Pancreas (tissue), 10 donors: Measurements from ENCODE around the gene STAT5B. TPM values are rescaled to one million over a fixed set of nuclear protein-coding genes. Genes with fewer than 3 reads are reported as not detected.

Experiments used
- ATAC-seq, 4 donors: fragments of 200-7000 bp; cut with Tn5 transposase; one replicate each; pipeline versions ENCODE4 v1.8.0 to v1.9.1; 2020; ENCODE audit warnings: mild to moderate bottlenecking in 4 of 4, moderate library complexity in 4 of 4
- DNase-seq, 6 donors: peaks; one replicate each; pipeline ENCODE4 v3.0.0-alpha.2; 2020
- FAIRE-seq: peaks from 2 replicates; lab custom pipeline; 2012; peaks lifted over from hg19 to GRCh38; lab: Jason Lieb, UNC
- H3K27ac ChIP-seq, 4 donors: fragments of 200-600 bp; sonication (generic); 1 replicate in 3 of 4; 2 replicates in 1 of 4; pipeline versions ENCODE4 v1.5.0 to v1.8.0; 2020
- H3K27me3 ChIP-seq, 4 donors: fragments of 200-600 bp; one replicate each; pipeline ENCODE4 v1.8.0; 2021
- H3K36me3 ChIP-seq, 3 donors: fragments of 200-600 bp; sonication (generic) in 1 of 3; one replicate each; pipeline versions ENCODE4 v1.5.0 to v1.8.0; 2020 to 2021
- H3K4me1 ChIP-seq, 3 donors: fragments of 200-600 bp; one replicate each; pipeline ENCODE4 v1.8.0; 2021
- H3K4me3 ChIP-seq, 4 donors: fragments of 200-600 bp; sonication (generic) in 2 of 4; one replicate each; pipeline versions ENCODE4 v1.5.0 to v1.8.0; 2020 to 2021
- H3K9me3 ChIP-seq, 4 donors: fragments of 200-600 bp; one replicate each; pipeline ENCODE4 v1.8.0; 2021
- CTCF ChIP-seq, 4 donors: fragments of 200-600 bp; sonication (generic) in 3 of 4; IDR thresholded peaks; one replicate each; pipeline versions ENCODE4 v1.5.0 to v1.8.0; 2021; ENCODE audit warnings: antibody characterized with exemption in 4 of 4
- WGBS, 2 donors: extraction: QIAGEN DNeasy Blood & Tissue Kit; methylation state at CpG; one replicate each; pipeline ENCODE4 v1.1.7; 2013; 5-methylcytosine and 5-hydroxymethylcytosine counted together
- intact Hi-C, 3 donors: fragments of 100-400 bp; cut with DNase I; formaldehyde crosslinking; loops; one replicate each; pipeline versions ENCODE4 v1.11.1 to v1.14.2; 2022
- polyA plus RNA-seq, 2 donors: library from polyadenylated mRNA; stranded (reverse); fragments of 200-250 nt; gene quantifications; one replicate each; pipeline ENCODE4 v1.2.3, GENCODE V29; 2013
- total RNA-seq, 6 donors: library from RNA; stranded (reverse); fragmentation: NEBNext Ultra II Directional in 4 of 6; extraction: Animal tissue kit (Norgen Biotek cat#: 25700) in 4 of 6; gene quantifications; one replicate each; pipeline versions ENCODE4 v1.2.1 to v1.2.4, GENCODE V29; 2021 to 2023
- donor health status: healthy with polysubstance abuse.
- donor health status: DM: no; HTN: no; CAD: no; lungs with moderate emphysema.
- donor health status: DM: no; HTN: no; CAD: no.
- donor health status: control.
- donor health status: control.
- donor health status: Bipolar disorder and iron deficiency.
- donor health status: DM: yes; HTN: yes; CAD: no.
- donor health status: DM: no; HTN: no; CAD: no.
- donor health status: DM: no; HTN: no; CAD: no.
- donor health status: DM: yes; HTN: yes; CAD: no.

The STAT5B gene
- total and polyA plus RNA-seq, 8 donors: 17.9 to 27.5 (median 24.1) TPM

DNA sequence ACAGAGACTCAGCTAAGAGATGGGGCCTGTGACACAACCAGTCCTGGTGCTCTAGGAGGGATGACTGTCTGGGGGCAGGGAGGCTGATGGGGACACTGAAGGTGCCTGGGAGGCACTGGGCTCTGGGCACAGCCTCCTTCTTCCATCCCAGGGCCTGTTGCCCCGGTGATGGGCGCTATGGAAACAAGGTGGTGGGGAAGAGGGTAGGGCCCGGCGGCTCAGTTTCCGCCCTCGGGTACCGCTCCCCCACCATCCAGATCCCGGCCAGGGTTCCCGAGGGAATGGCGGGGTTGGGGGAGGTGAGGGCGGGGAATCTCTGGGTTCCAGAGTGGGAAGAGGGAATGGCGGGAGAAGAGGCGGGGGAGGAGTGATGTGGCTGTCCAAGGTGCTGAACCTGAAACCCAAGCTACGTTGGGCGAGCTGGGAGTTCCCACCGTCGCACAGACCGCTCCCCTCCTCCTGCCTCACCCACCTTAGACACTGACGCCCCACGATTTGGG is 96.2 kb downstream of the STAT5B start:
- no peaks in the 10 kb centered on the region for H3K9me3 ChIP-seq
- intact Hi-C loops: no loop called here
- no peak for FAIRE-seq
- H3K36me3 ChIP-seq: no peaks in the 10 kb centered on the region
- no peak for TF ChIP-seq CTCF (IDR thresholded peaks at IDR 0.05)
- peaks cover 0 to 7% (median 6%) of the 10 kb centered on the region in 3 donors for H3K4me1 ChIP-seq
- ATAC-seq: peak; percentile 21 to 53 (median 39)
- H3K27me3 ChIP-seq: no peaks in the 10 kb centered on the region
- DNase-seq: peak in 5 of 6 donors; percentile 47 to 81 (median 60)
- 17 to 21% methylated on average over 16 to 20 of the region's 20 CpGs for WGBS, 2 donors
- H3K27ac ChIP-seq: no peak overlapping the region
- no peak overlapping the region for H3K4me3 ChIP-seq

DNA sequence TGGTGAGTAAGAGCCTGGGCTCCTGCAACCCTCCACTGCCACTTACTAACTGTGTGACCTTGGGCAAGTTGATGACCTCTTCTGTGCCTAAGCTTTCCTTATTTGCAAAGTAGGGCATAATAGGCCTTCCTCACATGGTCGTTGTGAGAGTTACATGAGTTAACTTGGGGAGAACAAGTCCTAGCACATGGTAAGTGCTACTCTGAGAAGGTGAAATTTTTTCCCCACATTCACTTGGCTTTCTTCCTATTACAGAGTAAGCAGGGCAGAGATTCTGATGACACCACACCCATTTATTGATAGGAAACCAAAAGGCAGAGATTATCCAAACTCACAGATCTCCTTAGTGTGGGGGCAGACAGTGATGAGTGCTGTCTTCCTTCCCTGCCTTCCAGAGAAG is 96.9 kb downstream of the STAT5B start:
- DNase-seq (no peak), FAIRE-seq (no peak), ATAC-seq (no peak)
- TF ChIP-seq CTCF (IDR thresholded peaks at IDR 0.05): no peak
- H3K9me3 ChIP-seq: no peaks in the 10 kb centered on the region
- H3K36me3 ChIP-seq: no peaks in the 10 kb centered on the region
- intact Hi-C loops: no loop called here
- 10 to 15% methylated on average over 1 of the region's 1 CpG for WGBS, 2 donors
- no peak overlapping the region for H3K4me3 ChIP-seq
- peaks cover 0 to 7% (median 6%) of the 10 kb centered on the region in 3 donors for H3K4me1 ChIP-seq
- H3K27me3 ChIP-seq: no peaks in the 10 kb centered on the region
- H3K27ac ChIP-seq: no peak overlapping the region

- H3K9me3 ChIP-seq: no peaks in the 10 kb centered on the region
- no peak overlapping the region for H3K4me3 ChIP-seq
- intact Hi-C loops: no loop called here
- TF ChIP-seq CTCF (IDR thresholded peaks at IDR 0.05): no peak
- no peak for ATAC-seq
- FAIRE-seq: no peak
- no peak for DNase-seq
- H3K36me3 ChIP-seq: no peaks in the 10 kb centered on the region
- peaks cover 0 to 7% (median 6%) of the 10 kb centered on the region in 3 donors for H3K4me1 ChIP-seq
- H3K27me3 ChIP-seq: no peaks in the 10 kb centered on the region
- no peak overlapping the region for H3K27ac ChIP-seq
- 20 to 24% methylated on average over 14 of the region's 14 CpGs for WGBS, 2 donors
Measured at GRCh38 chr17:42178817-42179216, 97.4 kb downstream of the STAT5B start.

DNA sequence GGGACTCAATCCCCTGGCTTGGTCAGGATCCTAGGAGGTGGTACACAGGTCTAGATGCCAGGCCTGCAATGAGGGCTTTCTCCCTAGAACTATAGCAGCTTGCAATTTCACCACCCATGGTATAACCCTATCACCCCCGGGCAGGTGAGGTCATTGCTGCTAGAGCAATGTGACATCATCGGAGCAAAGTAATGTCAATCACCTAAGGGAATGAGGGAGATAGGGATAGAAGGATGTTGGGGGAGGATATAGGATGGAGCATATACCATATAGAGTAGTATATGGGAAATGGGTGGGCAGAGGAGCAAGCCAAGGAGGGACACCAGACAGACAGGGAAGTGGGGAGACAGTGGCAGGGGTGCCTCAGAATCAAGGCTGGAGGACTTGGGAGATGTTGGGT is 98.5 kb downstream of the STAT5B start:
- no peak for TF ChIP-seq CTCF (IDR thresholded peaks at IDR 0.05)
- no peak for FAIRE-seq
- 72 to 81% methylated on average over 2 of the region's 2 CpGs for WGBS, 2 donors
- peaks cover 0 to 6% (median 3%) of the 10 kb centered on the region in 3 donors for H3K4me1 ChIP-seq
- no peak overlapping the region for H3K4me3 ChIP-seq
- ATAC-seq: no peak
- no peak overlapping the region for H3K27ac ChIP-seq
- no peaks in the 10 kb centered on the region for H3K36me3 ChIP-seq
- H3K9me3 ChIP-seq: no peaks in the 10 kb centered on the region
- intact Hi-C loops: no loop called here
- H3K27me3 ChIP-seq: no peaks in the 10 kb centered on the region
- no peak for DNase-seq

DNA sequence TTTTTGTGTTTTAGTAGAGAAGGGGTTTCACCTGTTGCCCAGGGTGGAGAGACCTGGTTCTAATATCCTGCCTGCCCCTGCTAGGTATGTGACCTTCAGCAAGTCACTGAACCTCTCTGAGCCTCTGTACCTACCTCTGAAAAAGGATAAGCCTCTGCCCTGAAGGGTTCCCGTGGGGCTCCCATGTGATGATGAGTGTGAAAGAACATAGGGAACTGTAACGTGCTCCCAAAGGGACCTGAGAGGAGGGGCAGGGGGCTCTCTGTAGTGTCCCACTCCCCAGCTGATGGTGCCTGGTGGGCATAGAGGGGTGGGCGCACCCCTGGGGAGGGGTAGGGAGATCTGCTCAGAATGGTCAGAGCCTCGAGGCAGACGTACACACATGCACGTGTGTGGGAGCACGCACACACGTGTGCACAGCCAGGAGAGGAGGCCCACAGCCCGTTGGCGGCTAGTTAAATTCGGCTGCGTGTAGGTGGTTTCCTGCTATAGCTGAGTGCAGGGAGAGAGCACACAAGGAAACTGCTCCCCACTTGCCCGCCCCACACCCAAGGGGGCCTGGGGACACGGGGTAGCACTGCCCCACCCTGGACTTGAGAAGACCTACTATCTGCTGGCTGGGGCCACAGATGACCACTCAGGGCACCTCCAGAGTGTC is 101.9 kb downstream of the STAT5B start:
- H3K27me3 ChIP-seq: no peaks in the 10 kb centered on the region
- no peaks in the 10 kb centered on the region for H3K4me1 ChIP-seq
- H3K9me3 ChIP-seq: no peaks in the 10 kb centered on the region
- no peak for ATAC-seq
- no peak overlapping the region for H3K27ac ChIP-seq
- FAIRE-seq: no peak
- intact Hi-C loops: no loop called here
- TF ChIP-seq CTCF (IDR thresholded peaks at IDR 0.05): no peak
- no peaks in the 10 kb centered on the region for H3K36me3 ChIP-seq
- H3K4me3 ChIP-seq: no peak overlapping the region
- no peak for DNase-seq
- 63 to 68% methylated on average over 14 of the region's 14 CpGs for WGBS, 2 donors
